Epithelial cell of proximal tubule (primary cell): ENCODE results near the gene ME1. TPM values are rescaled to one million over a fixed set of nuclear protein-coding genes. Genes with fewer than 3 reads are reported as not detected.
A peak's percentile ranks its signal among the peaks of the same experiment; 100 is the strongest.
"Not testable (repeated sequence)": the region's sequence is repeated elsewhere in the genome, so short reads cannot be mapped to it uniquely, and the experiment has no call there.

ENCODE experiments used
- DNase-seq: peaks from one replicate; pipeline ENCODE4 v3.0.0-alpha.2; 2011; ENCODE audit warnings: low read depth
- H3K4me3 ChIP-seq: 2 replicates; pipeline ENCODE4 v1.5.1; 2011; ENCODE audit warnings: low read depth, mild to moderate bottlenecking, low read length
- total RNA-seq: library from RNA; depleted of rRNA; stranded (reverse); fragments of >200 nt; gene quantifications from 2 replicates; pipeline ENCODE4 v1.2.3, GENCODE V29; 2015
- TF ChIP-seq, protein P1 (sequence below): conservative IDR thresholded peaks from 2 replicates; pipeline ENCODE4 v1.5.1; 2012; ENCODE audit warnings: low read depth, mild to moderate bottlenecking, low read length

Gene ME1
- total RNA-seq, 1 donor from 2014 or later, result 13.3 TPM

DNA sequence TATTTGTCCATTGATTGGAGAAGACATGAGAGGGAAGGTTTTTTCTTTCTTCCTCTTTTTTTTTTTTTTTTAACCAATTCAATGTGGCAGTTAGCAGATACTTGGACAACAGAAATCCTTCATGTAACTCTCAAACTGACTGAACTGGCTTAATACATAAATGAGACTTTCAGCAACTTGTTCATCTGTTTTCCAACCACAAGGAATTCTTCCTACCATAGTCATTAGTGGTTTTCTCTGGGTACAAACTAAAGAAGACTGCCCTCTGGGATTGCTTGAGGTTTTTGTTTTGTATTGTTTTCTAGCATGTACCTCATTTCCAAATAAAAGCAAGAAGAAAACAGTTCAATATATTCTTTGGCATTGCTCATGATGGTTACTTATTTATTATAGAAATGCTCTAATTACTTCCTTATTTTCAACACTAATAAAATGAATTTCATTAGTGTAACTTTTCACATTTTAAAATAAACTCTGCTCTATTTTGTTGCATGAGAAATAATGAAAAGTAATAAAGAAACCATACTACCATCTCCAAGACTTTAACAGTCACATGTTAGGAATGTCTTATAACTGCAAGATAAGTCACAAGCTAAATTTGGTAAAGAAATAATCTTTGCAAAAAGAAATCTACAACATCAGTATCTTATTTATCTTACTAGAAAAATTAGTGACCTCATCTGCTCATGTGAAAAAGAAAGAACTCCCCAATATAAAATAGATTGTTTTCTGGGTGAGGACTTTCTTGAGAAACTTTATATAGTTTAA is 52.0 kb downstream of the ME1 start:
- TF ChIP-seq, protein P1, sequence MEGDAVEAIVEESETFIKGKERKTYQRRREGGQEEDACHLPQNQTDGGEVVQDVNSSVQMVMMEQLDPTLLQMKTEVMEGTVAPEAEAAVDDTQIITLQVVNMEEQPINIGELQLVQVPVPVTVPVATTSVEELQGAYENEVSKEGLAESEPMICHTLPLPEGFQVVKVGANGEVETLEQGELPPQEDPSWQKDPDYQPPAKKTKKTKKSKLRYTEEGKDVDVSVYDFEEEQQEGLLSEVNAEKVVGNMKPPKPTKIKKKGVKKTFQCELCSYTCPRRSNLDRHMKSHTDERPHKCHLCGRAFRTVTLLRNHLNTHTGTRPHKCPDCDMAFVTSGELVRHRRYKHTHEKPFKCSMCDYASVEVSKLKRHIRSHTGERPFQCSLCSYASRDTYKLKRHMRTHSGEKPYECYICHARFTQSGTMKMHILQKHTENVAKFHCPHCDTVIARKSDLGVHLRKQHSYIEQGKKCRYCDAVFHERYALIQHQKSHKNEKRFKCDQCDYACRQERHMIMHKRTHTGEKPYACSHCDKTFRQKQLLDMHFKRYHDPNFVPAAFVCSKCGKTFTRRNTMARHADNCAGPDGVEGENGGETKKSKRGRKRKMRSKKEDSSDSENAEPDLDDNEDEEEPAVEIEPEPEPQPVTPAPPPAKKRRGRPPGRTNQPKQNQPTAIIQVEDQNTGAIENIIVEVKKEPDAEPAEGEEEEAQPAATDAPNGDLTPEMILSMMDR, result no peak
- DNase-seq, result peak; percentile 10

DNA sequence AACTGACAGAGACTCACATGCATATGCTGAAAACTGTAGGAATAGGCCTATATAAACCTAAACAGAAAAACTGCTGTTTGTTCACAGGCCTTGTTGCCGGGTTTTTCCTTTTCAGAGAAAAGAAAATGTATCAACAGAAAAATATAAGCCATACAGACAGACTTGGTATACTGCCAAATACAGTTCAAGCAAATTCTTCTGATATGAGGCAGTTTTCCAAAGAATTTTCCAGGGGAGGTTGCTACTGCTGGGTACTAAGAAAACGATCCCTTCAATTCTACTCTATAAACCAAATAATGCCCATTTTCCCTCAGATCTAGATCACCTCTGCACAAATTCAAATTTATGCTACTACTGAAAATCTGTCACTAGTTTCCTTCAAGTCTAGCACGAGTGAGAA is 59.4 kb downstream of the ME1 start:
- H3K4me3 ChIP-seq, result no peak overlapping the region
- TF ChIP-seq, protein P1, result no peak
- DNase-seq, result no peak

More for the DNA sequence above, 52.0 kb downstream of the ME1 start:
- no peak overlapping the region for H3K4me3 ChIP-seq

DNA sequence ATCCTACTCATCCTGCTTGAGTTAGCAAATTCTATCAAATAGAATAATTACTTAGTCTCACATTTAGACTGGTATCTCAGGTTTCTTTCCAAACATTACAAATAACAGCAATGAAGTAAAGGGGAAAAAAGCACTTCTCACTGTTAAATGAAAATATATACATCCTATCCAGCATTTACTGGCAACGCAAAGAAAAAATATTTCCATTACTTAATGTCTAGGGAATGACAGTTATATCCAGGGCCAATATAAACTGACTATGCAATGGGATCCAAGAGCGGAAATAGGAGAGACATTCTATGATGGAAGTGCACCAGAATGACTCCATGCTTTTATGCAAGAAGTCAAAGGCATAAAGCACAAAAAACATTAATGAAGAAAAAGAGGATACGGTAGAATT is 60.3 kb downstream of the ME1 start:
- no peak overlapping the region for H3K4me3 ChIP-seq
- TF ChIP-seq, protein P1, result no peak
- no peak for DNase-seq

DNA sequence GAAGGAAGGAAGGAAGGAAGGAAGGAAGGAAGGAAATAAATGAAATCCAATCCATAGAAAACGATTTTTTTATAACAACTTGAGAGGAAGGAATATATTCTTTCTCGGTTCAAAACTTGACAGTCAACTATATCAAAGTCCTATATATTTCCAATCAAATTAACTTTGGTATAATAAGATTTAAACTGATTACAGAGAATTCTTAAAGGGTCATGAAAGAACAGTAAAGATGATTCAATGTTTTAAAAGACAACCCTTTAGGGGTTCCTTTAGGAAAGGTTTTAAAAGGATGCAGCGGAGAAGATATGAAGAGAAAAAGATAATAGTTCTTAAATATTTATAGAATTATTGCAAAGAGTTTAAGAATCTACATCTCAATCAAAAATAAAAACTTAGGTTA is 61.2 kb downstream of the ME1 start:
- TF ChIP-seq, protein P1, result no peak
- DNase-seq, result no peak
- H3K4me3 ChIP-seq, result no peak overlapping the region

DNA sequence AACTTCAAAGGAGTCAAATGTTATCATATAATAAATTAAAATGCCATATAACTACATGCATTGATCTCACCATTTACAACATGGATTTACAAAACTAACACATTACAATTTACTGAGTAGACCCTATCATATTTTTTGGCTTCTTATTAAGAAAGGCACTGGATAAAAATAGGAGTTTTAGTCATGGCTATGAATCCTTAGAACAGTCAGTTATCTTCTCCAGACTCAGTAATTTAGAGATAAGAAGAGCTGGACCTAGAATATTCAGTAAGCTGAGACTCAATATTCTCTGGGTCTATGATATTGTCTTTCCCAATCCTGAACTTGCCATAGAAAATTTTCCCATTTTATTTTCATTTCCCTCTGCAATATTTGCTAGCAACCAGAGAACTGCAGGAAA is 62.3 kb downstream of the ME1 start:
- no peak overlapping the region for H3K4me3 ChIP-seq
- no peak for DNase-seq
- TF ChIP-seq, protein P1, result no peak

DNA sequence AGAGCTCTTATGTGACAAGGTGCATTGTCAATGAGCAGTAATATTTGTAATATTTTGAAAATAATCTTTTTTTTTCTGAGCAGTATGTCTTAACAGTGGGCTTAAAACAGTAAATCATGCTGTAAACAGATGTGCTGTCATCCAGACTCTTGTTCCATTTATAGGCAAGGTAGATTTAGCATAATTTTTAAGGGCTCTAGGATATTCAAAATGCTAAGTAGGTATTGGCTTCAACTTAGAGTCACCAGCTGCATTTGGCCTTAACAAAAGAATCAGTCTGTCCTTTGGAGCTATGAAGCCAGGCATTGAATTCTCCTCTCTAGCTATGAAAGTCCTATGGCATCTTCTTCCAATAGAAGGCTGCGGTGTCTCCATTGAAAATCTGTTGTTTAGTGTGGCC is 63.7 kb downstream of the ME1 start:
- H3K4me3 ChIP-seq, result no peak overlapping the region
- DNase-seq, result no peak
- TF ChIP-seq, protein P1, result no peak

DNA sequence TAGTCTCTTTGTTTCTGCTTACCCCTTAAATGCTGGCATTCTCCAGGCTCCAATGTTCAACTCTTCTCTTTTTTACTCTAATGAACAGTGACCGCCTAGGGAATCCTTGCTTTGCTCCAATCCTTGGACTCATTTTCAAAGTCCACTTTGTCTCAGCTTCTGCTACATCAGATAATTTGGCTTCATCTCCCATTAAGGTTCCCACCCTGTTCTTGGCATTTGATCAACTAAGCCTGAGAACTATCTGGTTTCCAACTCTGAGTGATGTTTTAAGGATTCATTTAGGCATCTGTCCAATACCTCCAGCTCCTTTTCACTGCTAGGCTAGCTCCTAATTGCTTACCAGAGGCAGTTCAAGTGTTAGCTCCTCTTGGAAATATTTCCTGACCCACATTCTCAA is 64.9 kb downstream of the ME1 start:
- no peak for DNase-seq

DNA sequence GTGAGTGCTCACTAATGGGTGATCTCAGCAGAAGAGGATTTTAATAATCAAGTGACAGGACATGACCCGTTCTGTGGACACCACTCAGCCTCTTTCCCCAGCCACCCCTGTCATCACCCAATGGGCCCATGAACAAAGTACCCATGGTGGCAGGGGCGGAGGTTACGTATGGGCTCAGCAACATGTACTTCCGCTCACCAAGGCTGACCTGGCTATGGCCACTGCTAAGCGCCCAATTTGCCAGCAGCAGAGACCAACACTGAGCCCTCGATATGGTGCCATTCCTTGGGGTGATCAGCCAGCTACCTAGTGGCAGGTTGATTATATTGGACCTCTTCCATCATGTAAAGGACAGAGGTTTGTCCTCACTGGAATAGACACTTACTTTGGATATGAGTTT is 68.5 kb downstream of the ME1 start:
- H3K4me3 ChIP-seq, DNase-seq: not testable (repeated sequence)

More for the DNA sequence above, 64.9 kb downstream of the ME1 start:
- TF ChIP-seq, protein P1, result no peak
- H3K4me3 ChIP-seq, result no peak overlapping the region
